ENCODE data around the gene FAM228B.

FAM228B gene

DNA sequence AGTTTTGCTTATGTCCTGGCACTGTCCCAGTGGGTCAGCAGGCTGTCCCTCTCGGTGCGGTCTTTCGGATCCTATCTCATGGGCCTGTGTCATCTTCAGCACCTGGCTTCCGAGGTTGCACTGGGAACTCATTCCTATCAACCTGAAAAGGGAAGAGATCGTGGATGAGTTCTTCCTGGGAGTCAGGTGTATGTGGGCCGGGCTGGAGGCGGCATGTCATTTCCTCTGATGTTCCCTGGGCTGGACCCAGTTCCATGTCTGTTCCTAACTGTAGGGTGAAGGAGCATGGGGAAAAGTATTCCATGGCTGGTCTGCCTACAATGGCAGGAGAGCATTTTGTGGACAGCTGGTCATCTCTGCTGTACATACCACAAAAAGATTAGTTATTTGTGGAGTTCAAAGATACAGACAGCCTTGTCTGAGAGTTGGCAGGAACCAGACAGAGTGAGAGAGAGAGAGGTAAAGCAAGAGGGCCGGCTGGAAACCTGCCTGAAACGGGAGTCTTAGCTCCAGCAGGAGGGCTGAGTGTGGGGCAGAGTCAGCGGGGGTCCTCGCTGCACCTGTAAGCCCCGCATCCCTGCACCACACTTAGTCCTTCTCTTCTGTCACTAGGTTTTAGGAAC, 76.8 kb downstream of the FAM228B start:
- in situ Hi-C loops (cut with MboI; ENCODE audit: low pct_unique_long_range_greater_than_20kb, low sequenced_read_pairs, unreplicated experiment) = no loop called here
- no peak for DNase-seq (ENCODE audit: low spot score)
- no peak for TF ChIP-seq CTCF (IDR thresholded peaks at IDR 0.05; ENCODE audit: extremely low read depth, insufficient read depth, missing control alignments)

DNA sequence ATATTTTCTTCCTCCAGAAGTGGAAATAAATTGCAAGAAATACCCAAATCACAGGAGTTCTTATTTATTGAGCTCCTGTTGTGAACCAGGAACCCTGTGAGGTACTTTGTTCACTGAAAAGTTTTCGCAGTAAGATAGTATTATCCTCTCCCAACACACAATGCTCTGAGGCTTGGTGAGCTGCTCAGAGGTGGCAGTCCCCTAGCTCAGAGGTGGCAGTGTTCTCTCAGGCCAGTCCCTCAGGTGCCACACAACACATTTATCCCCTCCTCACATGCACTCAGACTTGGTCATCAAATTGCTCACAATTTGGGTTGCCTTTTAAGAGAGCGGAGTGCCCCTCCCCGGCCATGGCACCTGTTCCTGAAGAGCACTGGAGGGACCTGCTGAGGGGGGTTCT, 77.5 kb downstream of the FAM228B start:
- no peak for TF ChIP-seq CTCF (IDR thresholded peaks at IDR 0.05; ENCODE audit: extremely low read depth, insufficient read depth, missing control alignments)
- no peak for DNase-seq (ENCODE audit: low spot score)
- in situ Hi-C loops (cut with MboI; ENCODE audit: low pct_unique_long_range_greater_than_20kb, low sequenced_read_pairs, unreplicated experiment) = no loop called here

- no peak for TF ChIP-seq CTCF (IDR thresholded peaks at IDR 0.05; ENCODE audit: extremely low read depth, insufficient read depth, missing control alignments)
- DNase-seq (ENCODE audit: low spot score) = no peak
- in situ Hi-C loops (cut with MboI; ENCODE audit: low pct_unique_long_range_greater_than_20kb, low sequenced_read_pairs, unreplicated experiment) = no loop called here
Observed at GRCh38 chr2:24203029-24203786, 79.9 kb downstream of the FAM228B start.

GRCh38 chr2:24203787-24204150, 80.5 kb downstream of the FAM228B start:
- TF ChIP-seq CTCF (IDR thresholded peaks at IDR 0.05; ENCODE audit: extremely low read depth, insufficient read depth, missing control alignments) = no peak
- DNase-seq (ENCODE audit: low spot score) = no peak
- in situ Hi-C loops (cut with MboI; ENCODE audit: low pct_unique_long_range_greater_than_20kb, low sequenced_read_pairs, unreplicated experiment) = no loop called here

DNA sequence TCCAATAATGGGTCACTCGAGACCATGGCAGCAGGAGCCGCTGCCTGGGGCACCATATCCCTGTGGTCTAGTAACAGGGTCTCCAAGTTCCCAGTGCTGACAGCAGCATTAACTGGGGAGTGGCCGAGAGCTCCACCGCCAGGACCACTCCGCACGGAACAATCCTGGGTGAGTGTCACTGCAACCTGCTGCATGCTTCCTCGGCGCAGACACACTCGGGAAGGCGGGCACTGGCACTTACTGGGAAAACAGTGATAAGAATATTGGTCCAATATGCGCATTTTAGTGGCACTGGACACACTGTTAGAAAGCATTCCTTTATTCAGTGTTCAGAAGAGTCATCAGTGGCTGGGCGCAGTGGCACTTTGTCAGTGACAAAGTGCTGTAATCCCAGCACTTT, 81.2 kb downstream of the FAM228B start:
- no peak for DNase-seq (ENCODE audit: low spot score)
- no peak for TF ChIP-seq CTCF (IDR thresholded peaks at IDR 0.05; ENCODE audit: extremely low read depth, insufficient read depth, missing control alignments)
- in situ Hi-C loops (cut with MboI; ENCODE audit: low pct_unique_long_range_greater_than_20kb, low sequenced_read_pairs, unreplicated experiment) = no loop called here

DNA sequence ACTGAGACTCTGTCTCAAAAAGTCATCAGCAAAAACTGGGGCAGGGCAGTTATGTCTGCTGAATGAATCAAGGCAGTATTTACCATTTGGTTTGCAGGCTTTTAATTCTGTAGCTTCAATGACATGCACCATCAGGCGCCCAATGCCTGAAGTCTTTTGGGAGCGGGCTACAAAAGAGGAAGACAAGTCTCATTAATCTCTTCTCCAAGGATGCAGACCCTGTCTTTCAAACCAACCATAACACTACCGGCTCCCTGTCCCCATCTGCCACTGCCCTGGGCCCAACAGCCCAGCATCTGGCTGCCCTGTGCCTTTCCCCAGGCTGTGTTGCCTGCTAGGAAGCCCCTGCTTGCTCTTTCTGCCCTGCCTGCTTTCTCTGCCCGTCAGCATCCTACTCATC, 81.9 kb downstream of the FAM228B start:
- DNase-seq (ENCODE audit: low spot score) = no peak
- no peak for TF ChIP-seq CTCF (IDR thresholded peaks at IDR 0.05; ENCODE audit: extremely low read depth, insufficient read depth, missing control alignments)
- in situ Hi-C loops (cut with MboI; ENCODE audit: low pct_unique_long_range_greater_than_20kb, low sequenced_read_pairs, unreplicated experiment) = no loop called here
